OCI-LY1 (cell line): ENCODE measurements around the gene SH3BP4.

ENCODE experiments used
- H2AFZ ChIP-seq: fragments of 200-600 bp; sonication (generic), shearing (Covaris generic); 2 replicates; pipeline ENCODE4 v1.6.0; 2014; ENCODE audit warnings: antibody characterized with exemption, mild to moderate bottlenecking, low read length
- H3F3A ChIP-seq: fragments of 200-600 bp; sonication (generic), shearing (Covaris generic); 2 replicates; pipeline ENCODE4 v1.6.0; 2014; ENCODE audit warnings: mild to moderate bottlenecking, antibody characterized with exemption, low read length, moderate library complexity; ENCODE audit not compliant: insufficient read depth
- H3K27ac ChIP-seq: fragments of 200-600 bp; sonication (generic); 2 replicates; pipeline ENCODE4 v1.5.1; 2014; ENCODE audit warnings: low read length, mixed run types, mild to moderate bottlenecking, low read depth; ENCODE audit not compliant: poor library complexity, severe bottlenecking
- H3K27me3 ChIP-seq: fragments of 200-600 bp; sonication (generic); 2 replicates; pipeline ENCODE4 v1.6.0; 2014; ENCODE audit warnings: antibody characterized with exemption, mild to moderate bottlenecking, low read length, moderate library complexity; ENCODE audit not compliant: insufficient read depth
- H3K36me3 ChIP-seq: fragments of 200-600 bp; sonication (generic); 2 replicates; pipeline ENCODE4 v1.6.1; 2014; ENCODE audit warnings: mild to moderate bottlenecking, antibody characterized with exemption, low read length, moderate library complexity, mixed read lengths; ENCODE audit not compliant: insufficient read depth
- H3K4me1 ChIP-seq: fragments of 200-600 bp; sonication (generic); 2 replicates; pipeline ENCODE4 v1.5.1; 2014; ENCODE audit warnings: mild to moderate bottlenecking, low read length, moderate library complexity; ENCODE audit not compliant: insufficient read depth, severe bottlenecking
- H3K4me2 ChIP-seq: fragments of 200-600 bp; sonication (generic), shearing (Covaris generic); 2 replicates; pipeline ENCODE4 v1.6.1; 2014; ENCODE audit warnings: low read length
- H3K4me3 ChIP-seq: fragments of 200-600 bp; sonication (generic); 2 replicates; pipeline ENCODE4 v1.5.1; 2014; ENCODE audit warnings: low read length, low read depth, mild to moderate bottlenecking, mixed read lengths; ENCODE audit not compliant: poor library complexity, severe bottlenecking
- H3K79me2 ChIP-seq: fragments of 200-600 bp; shearing (Covaris generic); 2 replicates; pipeline ENCODE4 v1.6.1; 2016; ENCODE audit warnings: mixed run types, low read length, mixed read lengths; ENCODE audit not compliant: insufficient read depth
- H3K9ac ChIP-seq: fragments of 200-600 bp; sonication (generic), shearing (Covaris generic); 2 replicates; pipeline ENCODE4 v1.6.1; 2014; ENCODE audit warnings: mild to moderate bottlenecking, low read length, mixed read lengths
- H3K9me2 ChIP-seq: fragments of 200-600 bp; sonication (generic), shearing (Covaris generic); 2 replicates; pipeline ENCODE4 v1.6.1; 2014; ENCODE audit warnings: low read depth, mild to moderate bottlenecking, low read length, mixed read lengths
- H3K9me3 ChIP-seq: fragments of 200-600 bp; shearing (Covaris generic); 2 replicates; pipeline ENCODE4 v1.6.1; 2014; ENCODE audit warnings: low read length, mixed read lengths
- H4K20me1 ChIP-seq: fragments of 200-600 bp; sonication (generic), shearing (Covaris generic); 2 replicates; pipeline ENCODE4 v1.6.0; 2016; ENCODE audit warnings: mild to moderate bottlenecking, low read length; ENCODE audit not compliant: insufficient read depth
- EZH2 ChIP-seq: fragments of 200-600 bp; sonication (generic), shearing (Covaris generic); IDR thresholded peaks from 2 replicates; pipeline ENCODE4 v1.8.0; 2017; ENCODE audit warnings: borderline replicate concordance, mixed run types, mild to moderate bottlenecking, antibody characterized with exemption, low read length, moderate library complexity, mixed read lengths
- TF ChIP-seq, protein P1 (sequence below): fragments of 200-600 bp; sonication (generic), shearing (Covaris generic); IDR thresholded peaks from 2 replicates; pipeline ENCODE4 v1.5.1; 2017; ENCODE audit warnings: mild to moderate bottlenecking, antibody characterized with exemption, low read length, moderate library complexity, mixed read lengths

SH3BP4 gene

DNA sequence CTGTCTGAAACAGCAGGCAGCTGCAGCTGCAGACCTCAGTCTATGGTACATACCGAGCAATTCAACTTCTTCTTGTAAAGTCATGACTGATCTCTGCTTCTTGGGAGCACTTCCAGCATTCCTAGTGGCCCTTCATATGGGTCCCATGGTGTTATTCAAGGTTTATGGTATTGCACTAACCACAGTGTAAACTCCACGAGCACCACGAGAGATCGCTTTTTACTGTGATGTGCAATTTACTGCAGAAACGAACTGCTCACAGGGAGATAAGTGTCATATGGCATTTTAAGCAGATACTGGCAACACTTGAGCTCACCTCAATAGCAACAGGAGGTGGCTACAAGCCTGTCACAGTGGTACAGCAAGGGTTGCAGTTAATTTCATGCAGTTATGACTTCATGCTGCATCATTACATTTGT is 38.6 kb upstream of the SH3BP4 start:
- Histone ChIP-seq H3K9me2 (no peaks in the 10 kb centered on the region), H3K4me3 (no peak overlapping the region), H4K20me1 (no peaks in the 10 kb centered on the region), H3F3A (no peaks in the 10 kb centered on the region), H3K9ac (no peak overlapping the region), H3K36me3 (no peaks in the 10 kb centered on the region), H3K9me3 (no peaks in the 10 kb centered on the region), H3K27ac (no peak overlapping the region), H3K4me2 (no peak overlapping the region), H3K4me1 (no peaks in the 10 kb centered on the region), H3K79me2 (no peaks in the 10 kb centered on the region), H3K27me3 (0 out of 2 replicates have a peak, but pooled peaks cover 5% of the 10 kb centered on the region), H2AFZ (no peak overlapping the region)
- no peak for TF ChIP-seq EZH2

DNA sequence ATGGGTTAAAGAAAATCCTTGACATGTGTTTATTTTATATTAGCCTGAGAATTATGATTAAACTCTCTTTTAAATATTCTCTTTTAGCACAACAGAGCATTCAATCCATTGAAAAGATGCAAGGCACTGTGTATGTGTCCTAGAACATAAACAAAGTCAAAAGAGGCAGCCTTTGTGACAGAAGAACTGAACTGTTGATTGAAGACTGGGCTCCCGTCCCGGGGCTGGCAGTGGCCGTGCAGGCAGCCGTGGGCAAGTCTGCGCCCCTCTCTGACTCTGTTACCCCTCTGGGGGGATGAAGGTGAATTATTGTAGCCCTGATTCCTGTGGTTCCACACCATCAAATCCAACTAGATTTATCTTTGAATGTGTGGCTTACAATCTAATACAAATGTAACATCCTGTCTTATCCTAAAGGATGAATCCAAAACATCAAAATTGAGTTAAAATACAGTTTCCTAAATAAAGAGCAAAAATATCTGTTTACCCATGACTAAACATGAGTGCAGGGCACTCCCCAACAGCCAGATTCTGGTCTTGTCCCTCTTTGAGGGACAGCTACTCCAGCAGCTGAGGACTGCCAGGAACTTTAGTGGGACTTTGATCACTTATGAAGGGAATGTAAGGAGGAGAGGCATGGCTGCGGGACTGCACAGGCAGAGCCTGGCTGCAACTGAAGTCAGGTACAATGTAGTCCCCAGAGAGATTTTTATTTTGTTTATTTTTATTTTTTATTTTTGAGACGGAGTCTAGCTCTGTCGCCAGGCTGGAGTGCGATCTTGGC is 37.3 kb upstream of the SH3BP4 start:
- no peaks in the 10 kb centered on the region for H3K79me2 ChIP-seq
- H3K9me3 ChIP-seq: no peaks in the 10 kb centered on the region
- H4K20me1 ChIP-seq: no peaks in the 10 kb centered on the region
- H3K27me3 ChIP-seq: 0 out of 2 replicates have a peak, but pooled peaks cover 5% of the 10 kb centered on the region
- H3K9me2 ChIP-seq: no peaks in the 10 kb centered on the region
- H2AFZ ChIP-seq: no peak overlapping the region
- H3K9ac ChIP-seq: no peak overlapping the region
- H3K4me2 ChIP-seq: no peak overlapping the region
- no peaks in the 10 kb centered on the region for H3K4me1 ChIP-seq
- H3F3A ChIP-seq: no peaks in the 10 kb centered on the region
- H3K4me3 ChIP-seq: no peak overlapping the region
- H3K27ac ChIP-seq: no peak overlapping the region
- no peaks in the 10 kb centered on the region for H3K36me3 ChIP-seq
- TF ChIP-seq, protein P1, sequence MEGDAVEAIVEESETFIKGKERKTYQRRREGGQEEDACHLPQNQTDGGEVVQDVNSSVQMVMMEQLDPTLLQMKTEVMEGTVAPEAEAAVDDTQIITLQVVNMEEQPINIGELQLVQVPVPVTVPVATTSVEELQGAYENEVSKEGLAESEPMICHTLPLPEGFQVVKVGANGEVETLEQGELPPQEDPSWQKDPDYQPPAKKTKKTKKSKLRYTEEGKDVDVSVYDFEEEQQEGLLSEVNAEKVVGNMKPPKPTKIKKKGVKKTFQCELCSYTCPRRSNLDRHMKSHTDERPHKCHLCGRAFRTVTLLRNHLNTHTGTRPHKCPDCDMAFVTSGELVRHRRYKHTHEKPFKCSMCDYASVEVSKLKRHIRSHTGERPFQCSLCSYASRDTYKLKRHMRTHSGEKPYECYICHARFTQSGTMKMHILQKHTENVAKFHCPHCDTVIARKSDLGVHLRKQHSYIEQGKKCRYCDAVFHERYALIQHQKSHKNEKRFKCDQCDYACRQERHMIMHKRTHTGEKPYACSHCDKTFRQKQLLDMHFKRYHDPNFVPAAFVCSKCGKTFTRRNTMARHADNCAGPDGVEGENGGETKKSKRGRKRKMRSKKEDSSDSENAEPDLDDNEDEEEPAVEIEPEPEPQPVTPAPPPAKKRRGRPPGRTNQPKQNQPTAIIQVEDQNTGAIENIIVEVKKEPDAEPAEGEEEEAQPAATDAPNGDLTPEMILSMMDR: no peak
- TF ChIP-seq EZH2: no peak

DNA sequence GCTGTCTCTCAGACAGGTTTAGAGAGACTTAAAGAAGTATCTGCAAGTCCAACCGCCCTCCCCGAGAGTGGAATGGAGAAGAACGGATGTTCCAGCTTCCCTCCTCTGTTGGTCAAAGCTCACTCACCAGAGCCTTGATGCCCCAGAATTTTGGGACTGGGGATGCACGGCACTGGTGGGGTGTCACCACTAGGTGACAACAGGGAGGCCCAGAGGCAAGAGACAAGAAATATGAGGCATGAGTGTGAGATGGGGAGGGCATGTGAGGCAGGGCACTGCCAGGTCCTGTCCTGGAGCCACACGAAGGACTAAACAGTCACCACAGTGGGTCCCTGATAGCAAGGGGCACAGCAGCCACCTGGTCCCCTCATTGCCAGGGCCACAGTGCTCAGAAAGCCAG is 35.1 kb upstream of the SH3BP4 start:
- no peaks in the 10 kb centered on the region for H4K20me1 ChIP-seq
- H3K4me1 ChIP-seq: no peaks in the 10 kb centered on the region
- TF ChIP-seq, protein P1: no peak
- no peak for TF ChIP-seq EZH2
- H3K9ac ChIP-seq: no peak overlapping the region
- no peaks in the 10 kb centered on the region for H3K9me2 ChIP-seq
- no peak overlapping the region for H3K27ac ChIP-seq
- H3K27me3 ChIP-seq: no peaks in the 10 kb centered on the region
- no peak overlapping the region for H3K4me3 ChIP-seq
- no peaks in the 10 kb centered on the region for H3K36me3 ChIP-seq
- H3F3A ChIP-seq: no peaks in the 10 kb centered on the region
- no peak overlapping the region for H2AFZ ChIP-seq
- no peak overlapping the region for H3K4me2 ChIP-seq
- no peaks in the 10 kb centered on the region for H3K9me3 ChIP-seq
- H3K79me2 ChIP-seq: no peaks in the 10 kb centered on the region
